IMR-90 (cell line): ENCODE results near the gene GLTPD2. TPM values are rescaled to one million over a fixed set of nuclear protein-coding genes. Genes with fewer than 3 reads are reported as not detected.

ENCODE experiments used
- ATAC-seq: fragments of 200-7000 bp; cut with Tn5 transposase; 2 replicates; pipeline ENCODE4 v1.9.1; 2020; ENCODE audit warnings: low read depth, mild to moderate bottlenecking, moderate library complexity
- BruUV-seq: library from RNA; stranded (reverse); fragments of 400-500 nt; replicated peaks from 2 replicates; lab custom pipeline; 2021; lab: Mats Ljungman, UMichigan
- CTCF ChIA-PET: fragments of 300-600 bp; formaldehyde crosslinking; extraction: SDS; loops from one replicate; lab custom pipeline; 2021; ENCODE audit warnings: antibody characterized with exemption; lab: Yijun Ruan, JAX
- POLR2A ChIA-PET: fragments of 300-600 bp; sonication (Branson Sonifier 250); formaldehyde crosslinking; loops from one replicate; lab custom pipeline; 2022; ENCODE audit warnings: antibody characterized with exemption; ENCODE audit not compliant: unreplicated experiment; lab: Charles Lee
- DNase-seq: peaks from one replicate; pipeline ENCODE4 v3.0.0; 2013
- H2AFZ ChIP-seq: replicated peaks from 2 replicates; pipeline ENCODE3; 2013; ENCODE audit warnings: low read length, mild to moderate bottlenecking; ENCODE audit not compliant: poor library complexity
- H2AK5ac ChIP-seq: 2 replicates; pipeline ENCODE4 v1.6.1; 2013; ENCODE audit warnings: low read depth, low read length, inconsistent platforms
- H2AK9ac ChIP-seq: replicated peaks from 2 replicates; pipeline ENCODE3; 2013; ENCODE audit warnings: mild to moderate bottlenecking, low read depth, low read length, moderate library complexity; ENCODE audit not compliant: poor library complexity
- H2BK120ac ChIP-seq: 2 replicates; pipeline ENCODE4 v1.6.1; 2013; ENCODE audit warnings: low read depth, low read length, inconsistent platforms
- H2BK15ac ChIP-seq: 3 replicates; pipeline ENCODE4 v1.6.1; 2013; ENCODE audit warnings: low read depth, low read length, inconsistent platforms
- H2BK20ac ChIP-seq: 2 replicates; pipeline ENCODE4 v1.6.1; 2013; ENCODE audit warnings: low read depth, mild to moderate bottlenecking, inconsistent platforms, low read length, moderate library complexity
- H2BK5ac ChIP-seq: 2 replicates; pipeline ENCODE4 v1.6.1; 2013; ENCODE audit warnings: mild to moderate bottlenecking, low read depth, low read length, inconsistent platforms; ENCODE audit not compliant: poor library complexity, severe bottlenecking
- H3K14ac ChIP-seq: replicated peaks from 2 replicates; pipeline ENCODE4 v1.6.1; 2013; ENCODE audit warnings: low read depth, low read length, inconsistent platforms
- H3K18ac ChIP-seq: 2 replicates; pipeline ENCODE4 v1.6.1; 2013; ENCODE audit warnings: low read depth, low read length, control low read depth
- H3K23ac ChIP-seq: 2 replicates; pipeline ENCODE4 v1.6.1; 2013; ENCODE audit warnings: low read depth, low read length, inconsistent platforms
- H3K27ac ChIP-seq: 2 replicates; pipeline ENCODE4 v1.5.1; 2013; ENCODE audit warnings: mild to moderate bottlenecking, control low read depth, low read length; ENCODE audit not compliant: insufficient read depth
- H3K27me3 ChIP-seq: 2 replicates; pipeline ENCODE4 v1.6.1; 2013; ENCODE audit warnings: low read length; ENCODE audit not compliant: control insufficient read depth, insufficient read depth
- H3K36me3 ChIP-seq: 2 replicates; pipeline ENCODE4 v1.6.1; 2013; ENCODE audit warnings: low read length, mixed read lengths; ENCODE audit not compliant: control insufficient read depth, insufficient read depth
- H3K4ac ChIP-seq: 2 replicates; pipeline ENCODE4 v1.6.1; 2013; ENCODE audit warnings: low read depth, low read length, inconsistent platforms
- H3K4me1 ChIP-seq: 2 replicates; pipeline ENCODE4 v1.6.1; 2013; ENCODE audit warnings: low read length, mixed read lengths; ENCODE audit not compliant: control insufficient read depth, insufficient read depth
- H3K4me2 ChIP-seq: 2 replicates; pipeline ENCODE4 v1.6.1; 2013; ENCODE audit warnings: low read depth, mild to moderate bottlenecking, control low read depth, low read length, moderate library complexity
- H3K4me3 ChIP-seq: 2 replicates; pipeline ENCODE4 v1.5.1; 2013; ENCODE audit warnings: low read depth, mild to moderate bottlenecking, control low read depth, low read length, moderate library complexity; ENCODE audit not compliant: insufficient read depth
- H3K56ac ChIP-seq: 2 replicates; pipeline ENCODE4 v1.6.1; 2013; ENCODE audit warnings: low read length, inconsistent platforms; ENCODE audit not compliant: insufficient read depth; ENCODE audit errors: extremely low read depth
- H3K79me1 ChIP-seq, 2 experiments: 2 replicates each; pipeline ENCODE4 v1.6.1; 2013; ENCODE audit warnings: low read length in 2 of 2, inconsistent platforms in 1 of 2, low read depth in 1 of 2
- H3K9ac ChIP-seq: 2 replicates; pipeline ENCODE4 v1.6.1; 2013; ENCODE audit warnings: low read depth, low read length, control low read depth
- H3K9me1 ChIP-seq: 2 replicates; pipeline ENCODE4 v1.6.1; 2013; ENCODE audit warnings: low read length, inconsistent platforms; ENCODE audit not compliant: insufficient read depth
- H3K9me3 ChIP-seq: 2 replicates; pipeline ENCODE4 v1.6.1; 2013; ENCODE audit warnings: low read length; ENCODE audit not compliant: control insufficient read depth, insufficient read depth
- H4K20me1 ChIP-seq: 2 replicates; pipeline ENCODE4 v1.6.1; 2013; ENCODE audit warnings: low read length, inconsistent platforms; ENCODE audit not compliant: insufficient read depth
- H4K5ac ChIP-seq: 2 replicates; pipeline ENCODE4 v1.6.1; 2013; ENCODE audit warnings: mild to moderate bottlenecking, low read depth, low read length, control low read depth
- H4K8ac ChIP-seq, 2 experiments: 2 replicates each; pipeline ENCODE4 v1.6.1; 2013; ENCODE audit warnings: low read depth in 2 of 2, low read length in 2 of 2, control low read depth in 1 of 2, inconsistent platforms in 1 of 2
- H4K91ac ChIP-seq: 2 replicates; pipeline ENCODE4 v1.6.1; 2013; ENCODE audit warnings: low read depth, low read length, inconsistent platforms; ENCODE audit not compliant: insufficient read depth
- RFX5 ChIP-seq: IDR thresholded peaks from 2 replicates; pipeline ENCODE4 v1.8.0; 2012; ENCODE audit warnings: low read depth, mild to moderate bottlenecking, low read length, moderate library complexity
- WGBS, 2 experiments: methylation state at CpG; one replicate each; pipeline versions ENCODE4 v1.1.5 to v1.1.7; 2013; ENCODE audit warnings: missing lambda C conversion rate in 2 of 2; ENCODE audit not compliant: insufficient read length in 1 of 2; ENCODE audit errors: extremely low coverage in 2 of 2; 5-methylcytosine and 5-hydroxymethylcytosine counted together
- dilution Hi-C: fragments of 300-500 bp; cut with HindIII; formaldehyde crosslinking; loops from one replicate; pipeline ENCODE4 v1.14.3; 2018; ENCODE audit warnings: low sequenced_read_pairs; ENCODE audit not compliant: unreplicated experiment
- in situ Hi-C: fragments of 300-500 bp; cut with MboI; formaldehyde crosslinking; loops from 3 replicates; pipeline ENCODE4 v1.14.3; 2019; ENCODE audit warnings: low sequenced_read_pairs, inconsistent platforms, mixed read lengths
- intact Hi-C: fragments of 100-400 bp; cut with micrococcal nuclease; formaldehyde crosslinking; loops from 2 replicates; pipeline ENCODE4 v1.10.0; 2022
- polyA plus RNA-seq, 3 experiments: library from polyadenylated mRNA; depleted of rRNA; stranded (reverse); fragments of >200 nt; gene quantifications; 2 replicates each; pipeline ENCODE4 v1.2.3, GENCODE V29; 2012; ENCODE audit warnings: low replicate concordance in 1 of 3
- total RNA-seq: library from RNA; depleted of rRNA; stranded (reverse); fragments of >200 nt; gene quantifications from 2 replicates; pipeline ENCODE4 v1.2.3, GENCODE V29; 2012

The GLTPD2 gene
- total and polyA plus RNA-seq, 2 of the 4 experiments (the other 2 are of a cell fraction): not detected

DNA sequence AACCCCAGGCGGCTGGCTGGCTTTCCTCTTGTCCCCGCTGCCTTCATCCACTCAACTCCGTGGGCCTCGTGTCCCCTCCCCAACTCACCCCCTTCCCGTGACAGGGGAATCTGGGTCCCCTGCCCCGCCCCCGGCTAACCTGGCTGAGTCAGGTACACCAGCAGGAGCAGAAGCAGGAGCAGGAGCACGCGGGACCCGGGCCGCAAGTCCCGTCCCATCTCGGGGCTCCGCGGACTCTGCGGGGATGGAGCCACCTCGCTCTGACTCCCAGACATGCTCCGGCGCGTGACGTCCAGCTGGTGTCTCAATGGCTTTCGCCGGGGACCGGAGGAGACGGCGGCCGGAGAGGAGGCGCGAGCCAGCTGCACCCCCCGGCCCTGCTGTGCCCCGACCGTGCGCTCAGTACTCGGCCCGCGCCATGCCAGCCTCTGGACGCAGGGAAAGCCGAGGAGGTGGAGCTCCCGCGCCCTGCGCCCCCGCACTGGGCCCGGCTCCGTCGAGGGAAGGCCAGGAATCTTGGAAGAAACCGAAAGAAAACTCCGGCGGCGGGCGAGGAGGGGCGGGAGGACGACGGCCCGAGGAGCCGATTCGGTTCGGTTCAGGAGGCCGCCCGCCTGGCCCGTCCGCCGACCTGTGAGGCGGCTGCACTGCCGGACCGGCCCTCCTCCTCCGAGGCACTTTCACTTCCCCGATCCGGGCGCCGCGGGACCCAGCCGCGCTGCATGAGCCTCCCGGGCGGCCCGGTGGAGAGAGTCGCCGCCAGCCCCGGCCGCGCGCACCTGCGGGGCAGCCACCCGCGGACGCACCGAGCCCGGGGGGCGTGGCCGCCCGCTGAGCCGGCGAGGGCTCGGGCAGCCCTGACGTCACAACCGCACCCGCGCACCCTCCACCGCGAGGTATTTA lies 49.4 kb upstream of the GLTPD2 start, which contains the start of the genes CXCL16 and ZMYND15:
TSS of gene CXCL16 (minus strand) at position 807 of the 903 bp plus-strand sequence. CDS start at position 218, 589 bp downstream.
TSS of gene ZMYND15 (plus strand) at position 712 of the 903 bp plus-strand sequence. CDS start 716 bp downstream, outside the sequence.
- in situ Hi-C loops: no loop called here

More for the DNA sequence above, 49.4 kb upstream of the GLTPD2 start, which contains the start of the genes CXCL16 and ZMYND15:
- Histone ChIP-seq H3K14ac (no peak within 1 kb of the TSS), H3K9me1 (no peaks in the 10 kb centered on the region), H2AK9ac (peak within 1 kb of the TSS; percentile 72), H3K4me1 (peaks cover 6% of the 10 kb centered on the region; the same call in 1 of the 2 replicates), H3K4me3 (peak within 1 kb of the TSS; percentile 90), H3K36me3 (no peaks in the 10 kb centered on the region), H2AK5ac (no peak within 1 kb of the TSS), H3K4me2 (peak within 1 kb of the TSS; percentile 70), H2BK15ac (no peak within 1 kb of the TSS), H3K27ac (no peak within 1 kb of the TSS; the same call in 1 of the 2 replicates), H3K56ac (no peak within 1 kb of the TSS), H4K20me1 (no peaks in the 10 kb centered on the region), H3K9me3 (no peaks in the 10 kb centered on the region), H3K18ac (no peak within 1 kb of the TSS), H2BK5ac (no peak within 1 kb of the TSS), H3K9ac (peak within 1 kb of the TSS; percentile 51), H3K4ac (no peak within 1 kb of the TSS), H2BK120ac (no peak within 1 kb of the TSS), H4K91ac (no peak within 1 kb of the TSS), H3K79me1 (no peaks in the 10 kb centered on the region), H4K8ac (no peak within 1 kb of the TSS; a peak in 1 of 4 replicates), H3K23ac (0 out of 2 replicates have a peak within 1 kb of the TSS, but pooled peaks have one; percentile 24), H2AFZ (peak within 1 kb of the TSS; percentile 93), H2BK20ac (no peak within 1 kb of the TSS), H3K27me3 (peaks cover 58% of the 10 kb centered on the region), H4K5ac (no peak within 1 kb of the TSS)
- intact Hi-C loops (no loop called here), dilution Hi-C loops (no loop called here)
- DNase-seq (no peak), ATAC-seq (peak; percentile 87)
- TF ChIP-seq RFX5: no peak
- no TSS peak for BruUV-seq
- POLR2A ChIA-PET: no interaction called here
- WGBS, 2 experiments: 1% methylated on average over 65 of the region's 100 CpGs; no CpG with 5 or more reads in 1 of the 2 experiments
- CTCF ChIA-PET: no interaction called here
